Heart left ventricle (tissue), 16 donors: ENCODE data around the gene INSIG1. TPM values are rescaled to one million over a fixed set of nuclear protein-coding genes. Genes with fewer than 3 reads are reported as not detected.

ENCODE experiments used
- ATAC-seq, 4 donors: fragments of 200-7000 bp; cut with Tn5 transposase; one replicate each; pipeline ENCODE4 v1.9.1; 2020 to 2022; ENCODE audit warnings: moderate library complexity in 4 of 4, mild to moderate bottlenecking in 3 of 4, moderate number of reproducible peaks in 1 of 4
- DNase-seq, 5 donors: peaks; one replicate each; pipeline ENCODE4 v3.0.0-alpha.2; 2020
- H3K27ac ChIP-seq, 12 donors: fragments of 200-600 bp; sonication (generic) in 4 of 12; one replicate each; pipeline versions ENCODE4 v1.5.0 to v1.8.0; 2016 to 2022; ENCODE audit warnings: mild to moderate bottlenecking in 2 of 12
- H3K27me3 ChIP-seq, 9 donors: fragments of 200-600 bp; sonication (generic) in 2 of 9; one replicate each; pipeline versions ENCODE4 v1.5.1 to v1.8.0; 2016 to 2022; ENCODE audit warnings: mild to moderate bottlenecking in 3 of 9
- H3K36me3 ChIP-seq, 9 donors: fragments of 200-600 bp; sonication (generic) in 2 of 9; one replicate each; pipeline versions ENCODE4 v1.5.0 to v1.8.0; 2018 to 2022; ENCODE audit warnings: mild to moderate bottlenecking in 2 of 9
- H3K4me1 ChIP-seq, 12 donors: fragments of 200-600 bp; sonication (generic) in 4 of 12; one replicate each; pipeline versions ENCODE4 v1.5.0 to v1.8.0; 2016 to 2022; ENCODE audit warnings: mild to moderate bottlenecking in 3 of 12
- H3K4me3 ChIP-seq, 12 donors: fragments of 200-600 bp; sonication (generic) in 4 of 12; one replicate each; pipeline versions ENCODE4 v1.5.0 to v1.8.0; 2017 to 2022; ENCODE audit warnings: mild to moderate bottlenecking in 9 of 12, moderate library complexity in 4 of 12
- H3K9me3 ChIP-seq, 12 donors: fragments of 200-600 bp; sonication (generic) in 4 of 12; one replicate each; pipeline versions ENCODE4 v1.5.0 to v1.8.0; 2016 to 2022; ENCODE audit warnings: mild to moderate bottlenecking in 1 of 12
- CTCF ChIP-seq, 12 donors: fragments of 200-600 bp; sonication (generic) in 4 of 12; IDR thresholded peaks; one replicate each; pipeline versions ENCODE4 v1.5.0 to v1.8.0; 2018 to 2022; ENCODE audit warnings: antibody characterized with exemption in 12 of 12, mild to moderate bottlenecking in 5 of 12
- POLR2A ChIP-seq, 2 donors: fragments of 450-650 bp; IDR thresholded peaks; one replicate each; pipeline ENCODE4 v1.6.1; 2017; ENCODE audit warnings: antibody characterized with exemption in 2 of 2, mild to moderate bottlenecking in 2 of 2, moderate library complexity in 2 of 2
- WGBS, 4 donors: extraction: QIAGEN DNeasy Blood & Tissue Kit in 2 of 4; methylation state at CpG; one replicate each; pipeline versions ENCODE4 v1.1.5 to v1.1.7; 2013 to 2018; 5-methylcytosine and 5-hydroxymethylcytosine counted together
- intact Hi-C, 10 donors: fragments of 100-400 bp; cut with DNase I; formaldehyde crosslinking; loops; one replicate each; pipeline versions ENCODE4 v1.11.1 to v1.14.2; 2022
- polyA plus RNA-seq, 2 donors: library from polyadenylated mRNA; stranded (reverse); fragments of 200-250 nt; gene quantifications; one replicate each; pipeline ENCODE4 v1.2.3, GENCODE V29; 2013
- total RNA-seq, 9 donors: library from RNA; depleted of rRNA in 2 of 9; stranded (reverse); fragments of >200 nt in 2 of 9; fragmentation: NEBNext Ultra II Directional in 3 of 9; extraction: Animal tissue kit (Norgen Biotek cat#: 25700) in 3 of 9; gene quantifications; one replicate each; pipeline versions ENCODE4 v1.1.0 to v1.2.4, GENCODE V29; 2016 to 2023
- donor health status: ischemic (EF 13 %, LVEDD 7.1; RV severe dilation, severe dysfunction).
- donor health status: healthy with polysubstance abuse.
- donor health status: DM: no; HTN: yes; CAD: no.
- donor health status: DM: no; HTN: no; CAD: no.
- donor health status: ischemic (EF 25% LVEDD 6.9; RV normal size, moderate dysfunction).
- donor health status: ischemic (EF 25% LVEDD 5.7; RV mildly dilated, moderate dysfunction).
- donor health status: healthy.
- donor health status: DM: yes; HTN: yes; CAD: no.
- donor health status: ischemic (EF 35%, LVEDD 5.7; RV mildly dilated, moderate dysfunction).
- donor health status: nonischemic (EF 11% LVEDD 7.7; RV severe dilation, severe dysfunction).
- donor health status: DM: yes; HTN: yes; CAD: no.
- donor health status: PGD.
- donor health status: ischemic (EF 29% LVEDD 5.4; RV normal size, mild dysfunction).
- donor health status: nonischemic (EF 23%, LVEDD 6.1; RV moderate dilation, normal function).

INSIG1 gene
- total and polyA plus RNA-seq, 11 donors = 5.2 to 24.5 (median 13.3) TPM

GRCh38 chr7:155287284-155287935 lies 10.3 kb upstream of the INSIG1 start:
- H3K27ac ChIP-seq = no peak overlapping the region
- intact Hi-C loops = no loop called here
- peaks cover 0 to 16% (median 0%) of the 10 kb centered on the region in 12 donors for H3K4me1 ChIP-seq
- H3K4me3 ChIP-seq = no peak overlapping the region
- WGBS, 4 donors = 83 to 90% (median 85%) methylated on average over 26 of the region's 26 CpGs
- ATAC-seq = peak in 1 of 4 donors; percentile 16
- H3K9me3 ChIP-seq = no peaks in the 10 kb centered on the region
- peak in 1 of 5 donors; percentile 40 for DNase-seq
- no peak for TF ChIP-seq CTCF (IDR thresholded peaks at IDR 0.05)
- no peak for TF ChIP-seq POLR2A (IDR thresholded peaks at IDR 0.05)
- peaks cover 0 to 18% (median 0%) of the 10 kb centered on the region in 9 donors for H3K27me3 ChIP-seq
- H3K36me3 ChIP-seq = no peaks in the 10 kb centered on the region

- Histone ChIP-seq H3K4me3 (no peak overlapping the region), H3K4me1 (peaks cover 0 to 11% (median 0%) of the 10 kb centered on the region in 12 donors), H3K9me3 (no peaks in the 10 kb centered on the region), H3K27ac (no peak overlapping the region), H3K27me3 (peaks cover 0 to 18% (median 0%) of the 10 kb centered on the region in 9 donors), H3K36me3 (no peaks in the 10 kb centered on the region)
- intact Hi-C loops = no loop called here
- ATAC-seq = no peak
- 93 to 97% (median 96%) methylated on average over 17 to 18 of the region's 18 CpGs for WGBS, 4 donors
- TF ChIP-seq CTCF (IDR thresholded peaks at IDR 0.05) = no peak
- no peak for TF ChIP-seq POLR2A (IDR thresholded peaks at IDR 0.05)
- no peak for DNase-seq
Measured at GRCh38 chr7:155288055-155288454, 9.6 kb upstream of the INSIG1 start.

- ATAC-seq (no peak), DNase-seq (no peak)
- Histone ChIP-seq H3K27ac (no peak overlapping the region), H3K9me3 (no peaks in the 10 kb centered on the region), H3K27me3 (peaks cover 0 to 18% (median 0%) of the 10 kb centered on the region in 9 donors), H3K4me1 (peaks cover 0 to 11% (median 0%) of the 10 kb centered on the region in 12 donors), H3K4me3 (no peak overlapping the region), H3K36me3 (no peaks in the 10 kb centered on the region)
- intact Hi-C loops = no loop called here
- 73 to 82% (median 77%) methylated on average over 7 of the region's 7 CpGs for WGBS, 4 donors
- TF ChIP-seq CTCF (IDR thresholded peaks at IDR 0.05) (no peak), POLR2A (IDR thresholded peaks at IDR 0.05) (no peak)
Measured at GRCh38 chr7:155289107-155289506, 8.6 kb upstream of the INSIG1 start.

- no peaks in the 10 kb centered on the region for H3K36me3 ChIP-seq
- DNase-seq = no peak
- 81 to 90% (median 86%) methylated on average over 11 of the region's 11 CpGs for WGBS, 4 donors
- H3K27me3 ChIP-seq = peaks cover 0 to 12% (median 0%) of the 10 kb centered on the region in 9 donors
- no peak for ATAC-seq
- H3K4me3 ChIP-seq = no peak overlapping the region
- no peaks in the 10 kb centered on the region for H3K9me3 ChIP-seq
- H3K4me1 ChIP-seq = peaks cover 0 to 16% (median 0%) of the 10 kb centered on the region in 12 donors
- intact Hi-C loops = loop anchor here in 2 of 10 donors (10.0 kb wide), 2 partner anchors 55 to 95 kb away; no protein-coding TSS in a partner anchor
- TF ChIP-seq CTCF (IDR thresholded peaks at IDR 0.05) (no peak), POLR2A (IDR thresholded peaks at IDR 0.05) (no peak)
- no peak overlapping the region for H3K27ac ChIP-seq
Measured at GRCh38 chr7:155289949-155290501, 7.7 kb upstream of the INSIG1 start.
